ENCODE results near the gene SPIRE1.

GRCh38 chr18:12456441-12456840, 201.5 kb downstream of the SPIRE1 start:
- no peak for TF ChIP-seq POLR2AphosphoS5 (IDR thresholded peaks at IDR 0.05)
- no peak for TF ChIP-seq CTCF (IDR thresholded peaks at IDR 0.05)

Data from prostate gland (tissue), 2 donors.